HG03175 (cell line): Measurements from ENCODE around the gene AMPD1.

ENCODE experiments used
- ATAC-seq: cut with Tn5 transposase; IDR thresholded peaks from one replicate; pipeline ENCODE4 v1.9.1; 2021; ENCODE audit warnings: mild to moderate bottlenecking, moderate library complexity; ENCODE audit not compliant: unreplicated experiment

AMPD1 gene

GRCh38 chr1:114700036-114700600, 4.8 kb upstream of the AMPD1 start:
- no peak for ATAC-seq

GRCh38 chr1:114696810-114697209, 1.5 kb upstream of the AMPD1 start:
- ATAC-seq = no peak

GRCh38 chr1:114694540-114695310, 621 bp downstream of the AMPD1 start:
- no peak for ATAC-seq

GRCh38 chr1:114692947-114693346, 2.4 kb downstream of the AMPD1 start:
- ATAC-seq = no peak

GRCh38 chr1:114691061-114691460, 4.3 kb downstream of the AMPD1 start:
- no peak for ATAC-seq

- no peak for ATAC-seq
Measured at GRCh38 chr1:114690148-114690547, 5.2 kb downstream of the AMPD1 start.

- no peak for ATAC-seq
Measured at GRCh38 chr1:114688526-114688925, 6.8 kb downstream of the AMPD1 start.

GRCh38 chr1:114685851-114686250, 9.5 kb downstream of the AMPD1 start:
- ATAC-seq = no peak

- ATAC-seq = no peak
Measured at GRCh38 chr1:114677691-114678090, 17.7 kb downstream of the AMPD1 start.

GRCh38 chr1:114676115-114676514, 19.2 kb downstream of the AMPD1 start:
- no peak for ATAC-seq

GRCh38 chr1:114671939-114672275, 23.4 kb downstream of the AMPD1 start:
- ATAC-seq = no peak

- ATAC-seq = no peak
Measured at GRCh38 chr1:114671011-114671938, 24.1 kb downstream of the AMPD1 start.

- peak; percentile 97 for ATAC-seq
Measured at GRCh38 chr1:114670083-114671010, 25.0 kb downstream of the AMPD1 start.

GRCh38 chr1:114669562-114670082, 25.7 kb downstream of the AMPD1 start, which contains the start of gene DENND2C:
Gene DENND2C, minus strand, starts transcription at chr1:114670049. Its CDS starts 44,065 bp downstream, at chr1:114625984.
- peak; percentile 70 for ATAC-seq

GRCh38 chr1:114668784-114669561, 26.4 kb downstream of the AMPD1 start:
- no peak for ATAC-seq

GRCh38 chr1:114668373-114668772, 27.0 kb downstream of the AMPD1 start:
- no peak for ATAC-seq

- ATAC-seq = no peak
Measured at GRCh38 chr1:114666954-114667353, 28.4 kb downstream of the AMPD1 start.

GRCh38 chr1:114660238-114660637, 35.1 kb downstream of the AMPD1 start:
- no peak for ATAC-seq

- ATAC-seq = no peak
Measured at GRCh38 chr1:114651893-114652292, 43.5 kb downstream of the AMPD1 start.
